SK-N-MC (cell line): ENCODE measurements around the gene AACS.

Source experiments
- EZH2 ChIP-seq: fragments of 200-600 bp; sonication (generic); IDR thresholded peaks from one replicate; pipeline ENCODE4 v1.6.1; 2017; ENCODE audit warnings: antibody characterized with exemption
- FOXP2 ChIP-seq: optimal IDR thresholded peaks from 2 replicates; pipeline ENCODE3; 2011; ENCODE audit warnings: mild to moderate bottlenecking, moderate library complexity; ENCODE audit not compliant: insufficient read depth; ENCODE audit errors: extremely low read length, control extremely low read depth
- POLR2AphosphoS5 ChIP-seq: IDR thresholded peaks from 2 replicates; pipeline ENCODE4 v1.6.1; 2012; ENCODE audit warnings: mild to moderate bottlenecking, low read depth, low read length, borderline replicate concordance

GRCh38 chr12:125184213-125184967 lies 119.2 kb downstream of the AACS start:
- TF ChIP-seq FOXP2 (no peak), EZH2 (no peak), POLR2AphosphoS5 (no peak)
